ENCODE data around the gene NTRK2.

Gene NTRK2

GRCh38 chr9:84756171-84756570 lies 86.6 kb downstream of the NTRK2 start:
- ChIA-PET CTCF (no interaction called here), POLR2A (no interaction called here)
- DNase-seq (ENCODE audit: extremely low spot score) = no peak
- TF ChIP-seq NFRKB (IDR thresholded peaks at IDR 0.05) (no peak), TARDBP (IDR thresholded peaks at IDR 0.05) (no peak), ZNF384 (IDR thresholded peaks at IDR 0.05) (no peak), BHLHE40 (IDR thresholded peaks at IDR 0.05; ENCODE audit: borderline replicate concordance) (no peak), FOXK2 (IDR thresholded peaks at IDR 0.05) (no peak), SUZ12 (IDR thresholded peaks at IDR 0.05) (no peak), CTBP1 (IDR thresholded peaks at IDR 0.05; ENCODE audit: borderline replicate concordance) (no peak)

GRCh38 chr9:84756731-84757130 lies 87.2 kb downstream of the NTRK2 start:
- POLR2A ChIA-PET = no interaction called here
- TF ChIP-seq ARNT (IDR thresholded peaks at IDR 0.05) (no peak), LEF1 (IDR thresholded peaks at IDR 0.05; ENCODE audit: borderline replicate concordance) (no peak), ZNF384 (IDR thresholded peaks at IDR 0.05) (no peak)
- DNase-seq (ENCODE audit: extremely low spot score) = no peak
- CTCF ChIA-PET = no interaction called here

DNA sequence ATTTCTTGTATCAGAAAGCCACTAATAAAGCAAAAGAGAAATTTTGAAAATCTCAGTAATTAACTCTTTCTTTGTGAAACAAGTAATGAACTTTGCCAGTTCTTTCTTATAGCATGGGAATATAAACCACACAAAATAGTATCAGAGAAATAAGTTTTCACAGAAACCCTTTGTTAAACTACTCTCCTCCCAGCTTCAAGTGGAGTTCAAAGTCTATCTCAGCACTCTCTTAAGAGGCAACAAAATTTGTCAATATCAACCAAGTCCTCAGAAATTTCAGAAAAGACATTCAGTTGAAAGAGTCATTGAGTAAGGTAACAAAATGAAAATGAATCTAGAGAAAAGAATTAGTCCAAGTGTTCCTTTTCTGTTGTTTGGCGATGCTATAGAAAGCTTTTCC lies 89.3 kb downstream of the NTRK2 start:
- ChIA-PET POLR2A (no interaction called here), CTCF (no interaction called here)
- TF ChIP-seq LEF1 (IDR thresholded peaks at IDR 0.05; ENCODE audit: borderline replicate concordance) (no peak), BHLHE40 (IDR thresholded peaks at IDR 0.05; ENCODE audit: borderline replicate concordance) (no peak)
- DNase-seq (ENCODE audit: extremely low spot score) = no peak

- DNase-seq (ENCODE audit: extremely low spot score) = no peak
- ChIA-PET POLR2A (no interaction called here), CTCF (no interaction called here)
- no peak for TF ChIP-seq SUZ12 (IDR thresholded peaks at IDR 0.05)
Observed at GRCh38 chr9:84759300-84759750, 89.8 kb downstream of the NTRK2 start.

GRCh38 chr9:84759804-84760203 lies 90.3 kb downstream of the NTRK2 start:
- no peak for DNase-seq (ENCODE audit: extremely low spot score)
- TF ChIP-seq CTBP1 (IDR thresholded peaks at IDR 0.05; ENCODE audit: borderline replicate concordance) = no peak
- TF ChIP-seq L3MBTL2 (conservative IDR thresholded peaks at IDR 0.05) = no peak
- TF ChIP-seq ELF4 (IDR thresholded peaks at IDR 0.05) = no peak
- TF ChIP-seq SUZ12 (IDR thresholded peaks at IDR 0.05) = no peak
- no peak for TF ChIP-seq ZNF384 (IDR thresholded peaks at IDR 0.05)
- TF ChIP-seq HDGF (IDR thresholded peaks at IDR 0.05; ENCODE audit: borderline replicate concordance) = no peak
- no peak for TF ChIP-seq FOXM1 (IDR thresholded peaks at IDR 0.05; ENCODE audit: borderline replicate concordance)
- TF ChIP-seq NFRKB (IDR thresholded peaks at IDR 0.05) = no peak
- no peak for TF ChIP-seq ARNT (IDR thresholded peaks at IDR 0.05)
- no peak for TF ChIP-seq FOXK2 (IDR thresholded peaks at IDR 0.05)
- TF ChIP-seq FOXA1 (IDR thresholded peaks at IDR 0.05) = no peak
- no peak for TF ChIP-seq BHLHE40 (IDR thresholded peaks at IDR 0.05; ENCODE audit: borderline replicate concordance)
- CTCF ChIA-PET = no interaction called here
- POLR2A ChIA-PET = no interaction called here

DNA sequence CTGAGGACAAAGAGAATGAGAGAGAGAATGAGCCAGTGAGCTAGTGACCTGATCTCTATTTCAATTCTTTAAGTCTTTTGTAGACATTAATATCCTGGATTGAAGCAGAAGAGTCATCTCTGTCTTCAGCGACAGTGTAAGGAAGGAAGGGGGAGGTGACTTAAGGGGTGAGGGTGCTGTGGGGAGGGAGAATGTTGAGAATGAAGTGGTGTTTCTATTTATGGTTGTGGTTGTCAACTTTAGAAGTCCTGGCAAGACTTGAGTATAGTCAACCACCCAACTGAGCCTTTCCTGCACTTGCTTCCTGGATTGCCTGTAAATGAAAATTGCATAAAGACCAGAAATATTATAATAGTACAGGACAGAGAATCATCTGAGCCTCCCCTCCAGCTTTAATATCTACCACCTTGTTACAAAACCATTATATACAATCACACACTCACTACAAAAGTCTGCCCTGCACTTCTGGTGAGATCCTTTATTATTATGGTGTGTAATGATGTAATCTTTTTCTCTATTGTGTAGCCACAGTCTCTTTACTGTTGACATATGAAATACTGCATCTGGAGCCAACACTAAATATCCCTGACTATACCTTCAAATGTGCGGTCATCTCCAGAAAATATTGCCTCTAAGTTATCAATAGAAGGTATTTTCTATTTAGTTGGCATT lies 91.7 kb downstream of the NTRK2 start:
- CTCF ChIA-PET = no interaction called here
- TF ChIP-seq LEF1 (IDR thresholded peaks at IDR 0.05; ENCODE audit: borderline replicate concordance) = no peak
- TF ChIP-seq FOXK2 (IDR thresholded peaks at IDR 0.05) = no peak
- no peak for TF ChIP-seq FOXA1 (IDR thresholded peaks at IDR 0.05)
- TF ChIP-seq SP1 (IDR thresholded peaks at IDR 0.05) = no peak
- TF ChIP-seq TARDBP (IDR thresholded peaks at IDR 0.05) = no peak
- no peak for DNase-seq (ENCODE audit: extremely low spot score)
- POLR2A ChIA-PET = no interaction called here

- TF ChIP-seq SP1 (IDR thresholded peaks at IDR 0.05) (no peak), CTBP1 (IDR thresholded peaks at IDR 0.05; ENCODE audit: borderline replicate concordance) (no peak), ARNT (IDR thresholded peaks at IDR 0.05) (no peak), PKNOX1 (IDR thresholded peaks at IDR 0.05) (no peak), ELF4 (IDR thresholded peaks at IDR 0.05) (no peak), FOXK2 (IDR thresholded peaks at IDR 0.05) (no peak), FOXM1 (IDR thresholded peaks at IDR 0.05; ENCODE audit: borderline replicate concordance) (no peak), TARDBP (IDR thresholded peaks at IDR 0.05) (no peak)
- no peak for DNase-seq (ENCODE audit: extremely low spot score)
- ChIA-PET CTCF (no interaction called here), POLR2A (no interaction called here)
Observed at GRCh38 chr9:84772511-84772910, 103.0 kb downstream of the NTRK2 start.

DNA sequence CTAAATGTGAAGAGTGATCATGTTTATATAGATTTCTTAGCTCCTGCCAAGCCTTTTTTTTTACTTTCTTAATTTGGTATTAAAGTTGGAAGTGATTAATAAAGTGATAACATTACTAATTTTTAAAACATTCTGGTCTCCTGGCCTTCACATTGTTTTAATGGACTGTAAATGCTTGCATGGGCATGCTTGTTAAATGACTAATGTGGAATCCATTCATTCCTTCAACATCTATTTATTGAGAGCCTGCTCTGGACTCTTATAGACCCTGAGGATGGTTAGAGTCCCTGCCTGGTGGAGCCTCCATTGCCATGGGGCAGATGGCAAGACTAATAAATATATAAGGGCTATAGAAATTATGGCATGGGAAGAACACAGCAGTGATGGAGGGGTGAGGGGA lies 103.5 kb downstream of the NTRK2 start:
- CTCF ChIA-PET = no interaction called here
- TF ChIP-seq BHLHE40 (IDR thresholded peaks at IDR 0.05; ENCODE audit: borderline replicate concordance) (no peak), SP1 (IDR thresholded peaks at IDR 0.05) (no peak), SUZ12 (IDR thresholded peaks at IDR 0.05) (no peak), NFRKB (IDR thresholded peaks at IDR 0.05) (no peak), HDGF (IDR thresholded peaks at IDR 0.05; ENCODE audit: borderline replicate concordance) (no peak), ZNF384 (IDR thresholded peaks at IDR 0.05) (no peak), FOXK2 (IDR thresholded peaks at IDR 0.05) (no peak), FOXM1 (IDR thresholded peaks at IDR 0.05; ENCODE audit: borderline replicate concordance) (no peak), FOXA1 (IDR thresholded peaks at IDR 0.05) (no peak), LEF1 (IDR thresholded peaks at IDR 0.05; ENCODE audit: borderline replicate concordance) (no peak), CTBP1 (IDR thresholded peaks at IDR 0.05; ENCODE audit: borderline replicate concordance) (no peak), PKNOX1 (IDR thresholded peaks at IDR 0.05) (no peak), ARNT (IDR thresholded peaks at IDR 0.05) (no peak), ELF4 (IDR thresholded peaks at IDR 0.05) (no peak), L3MBTL2 (conservative IDR thresholded peaks at IDR 0.05) (no peak), TARDBP (IDR thresholded peaks at IDR 0.05) (no peak)
- POLR2A ChIA-PET = no interaction called here
- no peak for DNase-seq (ENCODE audit: extremely low spot score)

Measured in HEK293T (cell line).